AG20443 (cell line): Measurements from ENCODE around the gene NAPA.

ENCODE experiments used
- DNase-seq: peaks from one replicate; pipeline ENCODE4 v3.0.0; 2012; ENCODE audit warnings: low spot score, mixed read lengths

The NAPA gene

GRCh38 chr19:47458672-47459071, 56.2 kb downstream of the NAPA start:
- no peak for DNase-seq

GRCh38 chr19:47456721-47457474, 58.0 kb downstream of the NAPA start:
- no peak for DNase-seq

- no peak for DNase-seq
Measured at GRCh38 chr19:47450478-47450877, 64.4 kb downstream of the NAPA start.

GRCh38 chr19:47448360-47448727, 66.5 kb downstream of the NAPA start:
- no peak for DNase-seq

GRCh38 chr19:47447470-47448359, 67.1 kb downstream of the NAPA start:
- DNase-seq, result peak; percentile 65

GRCh38 chr19:47446534-47447469, 68.1 kb downstream of the NAPA start:
- DNase-seq, result no peak

- DNase-seq, result peak; percentile 45
Measured at GRCh38 chr19:47445937-47446402, 68.9 kb downstream of the NAPA start.

- no peak for DNase-seq
Measured at GRCh38 chr19:47445527-47445926, 69.3 kb downstream of the NAPA start.

- DNase-seq, result no peak
Measured at GRCh38 chr19:47444388-47444821, 70.5 kb downstream of the NAPA start.

- DNase-seq, result no peak
Measured at GRCh38 chr19:47443331-47443730, 71.5 kb downstream of the NAPA start.

GRCh38 chr19:47438793-47439220, 76.1 kb downstream of the NAPA start:
- no peak for DNase-seq
